HL-60/S4 treated with phorbol 12-myristate 13-acetate at 8.2 ng/mL for 4 days and 3 days (cell line): ENCODE data around the gene APBB2.

ENCODE experiments used
- in situ Hi-C: fragments of 300-500 bp; cut with MboI; formaldehyde crosslinking; loops from 2 replicates; pipeline ENCODE4 v1.15.0; 2022; ENCODE audit warnings: low sequenced_read_pairs

The APBB2 gene

GRCh38 chr4:40991908-40992307, 222.4 kb downstream of the APBB2 start:
- in situ Hi-C loops: no loop called here

DNA sequence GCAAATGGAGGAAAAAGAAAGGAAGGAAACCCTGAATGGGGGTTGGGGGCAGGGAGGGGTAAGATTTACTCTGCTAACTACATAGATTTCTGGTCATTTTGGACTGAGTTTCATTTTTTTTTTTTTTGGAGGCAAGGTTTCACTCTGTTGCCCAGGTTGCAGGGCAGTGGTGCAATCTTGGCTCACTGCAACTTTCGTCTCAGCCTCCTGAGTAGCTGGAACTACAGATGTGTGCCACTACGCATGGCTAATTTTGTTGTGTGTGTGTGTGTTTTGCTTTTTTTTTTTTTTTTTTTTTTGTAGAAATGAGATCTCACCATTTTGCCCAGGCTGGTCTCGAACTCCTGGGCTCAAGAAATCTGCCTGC, 223.5 kb downstream of the APBB2 start:
- in situ Hi-C loops: no loop called here

- in situ Hi-C loops: no loop called here
These were observed 224.0 kb downstream of the APBB2 start for GRCh38 chr4:40990236-40990898.

DNA sequence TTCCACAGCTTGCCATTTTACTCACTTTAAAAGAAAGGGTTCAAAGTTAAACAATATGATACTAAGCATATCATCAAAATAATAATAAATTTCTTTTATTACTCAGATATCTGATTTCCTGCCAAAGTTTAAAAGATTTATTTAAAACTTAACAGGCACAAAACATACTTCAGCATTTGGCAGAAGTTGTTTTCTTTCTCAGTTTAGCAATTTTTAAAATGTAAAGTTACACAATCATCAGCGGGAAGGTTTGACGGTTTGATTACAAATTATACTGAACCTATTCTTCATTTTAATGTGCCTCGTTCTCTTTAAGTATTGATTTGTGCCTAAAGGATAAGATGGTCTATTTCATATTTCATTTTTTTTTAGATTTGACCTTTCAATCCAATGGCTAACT, 227.2 kb downstream of the APBB2 start:
- in situ Hi-C loops: no loop called here

- in situ Hi-C loops: no loop called here
These were observed 228.0 kb downstream of the APBB2 start for GRCh38 chr4:40986375-40986774.

DNA sequence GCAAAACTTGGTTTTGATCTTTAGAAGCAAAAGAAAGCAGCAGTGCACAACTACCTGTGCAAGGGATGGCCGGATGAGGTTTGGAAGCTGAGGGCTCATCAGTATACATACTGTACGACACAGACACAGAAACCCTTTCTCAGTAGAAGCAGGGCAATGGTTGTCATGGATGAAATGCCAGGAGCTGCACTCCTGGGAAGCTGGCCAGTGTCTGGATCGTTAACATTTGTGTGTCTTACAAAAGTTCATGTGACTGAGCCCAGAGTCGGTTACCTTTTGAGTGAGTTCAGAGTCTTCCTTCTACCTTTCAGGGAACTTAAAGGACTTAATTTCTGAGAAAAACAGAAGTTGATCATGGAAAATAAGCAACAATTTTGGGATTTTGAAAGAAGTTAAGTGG, 230.3 kb downstream of the APBB2 start:
- in situ Hi-C loops: no loop called here

DNA sequence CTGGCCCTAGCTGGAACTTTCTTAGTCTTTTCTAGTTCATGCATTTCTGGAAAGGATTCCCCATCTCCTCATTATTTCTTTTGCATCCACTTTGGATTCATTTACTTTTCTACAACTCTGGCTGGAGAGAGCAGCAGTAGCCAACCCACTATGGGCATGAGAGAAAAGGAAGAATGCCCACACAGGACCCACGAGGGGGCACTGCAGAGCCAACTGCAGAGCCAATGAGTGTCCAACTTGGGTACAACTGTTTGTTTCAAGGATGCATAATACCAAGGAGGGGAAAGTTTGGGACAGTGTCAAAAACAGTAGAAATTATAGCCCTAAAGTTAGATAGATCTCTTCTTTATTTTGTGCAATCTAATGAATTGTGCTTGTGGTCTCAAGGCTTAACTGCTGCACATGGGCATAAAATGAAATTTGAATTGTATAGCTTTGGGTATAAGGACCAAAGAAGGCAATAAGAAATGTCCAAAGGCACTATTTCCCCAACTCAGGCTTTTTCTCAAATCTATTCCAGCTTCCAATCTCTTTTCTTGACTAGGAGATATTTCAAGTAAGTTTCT, 233.9 kb downstream of the APBB2 start:
- in situ Hi-C loops: no loop called here

DNA sequence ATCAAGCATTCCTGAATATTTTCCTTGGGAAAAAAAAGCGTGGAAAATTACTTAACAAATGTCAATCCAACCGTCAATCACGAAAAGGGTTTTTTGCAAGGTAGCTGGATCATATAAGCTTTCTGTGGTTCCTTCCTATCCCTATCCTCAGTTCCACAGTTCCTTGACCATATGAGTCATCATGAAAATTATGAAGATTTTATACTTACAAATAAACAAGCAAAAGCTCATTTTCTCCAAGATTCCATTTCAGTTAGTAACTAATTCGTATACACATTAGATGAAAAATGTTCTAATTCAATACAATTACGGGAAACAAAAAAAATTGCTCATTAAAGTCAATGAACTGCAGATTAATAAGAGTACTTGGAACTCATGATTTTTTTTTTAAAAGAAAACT, 235.8 kb downstream of the APBB2 start:
- in situ Hi-C loops: no loop called here

DNA sequence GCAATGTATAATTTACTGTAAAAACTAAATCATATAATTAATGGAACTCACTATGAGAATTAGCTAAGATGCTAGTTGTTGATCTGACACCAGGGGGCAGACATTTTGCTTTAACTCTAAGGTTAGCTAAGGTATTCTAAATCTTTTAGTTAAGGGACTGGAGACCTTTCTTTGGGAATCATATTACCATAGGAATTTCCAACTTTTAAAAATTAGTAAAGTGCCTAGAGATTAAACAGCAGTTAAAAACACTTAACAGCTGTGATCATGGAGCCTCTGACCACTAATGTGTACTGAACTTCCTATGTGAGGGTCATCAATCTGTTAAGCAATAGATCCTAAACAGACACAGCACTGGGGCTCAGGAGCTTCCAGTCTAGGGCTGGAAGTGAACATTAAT, 238.0 kb downstream of the APBB2 start:
- in situ Hi-C loops: no loop called here

GRCh38 chr4:40972722-40973121, 241.6 kb downstream of the APBB2 start:
- in situ Hi-C loops: no loop called here

- in situ Hi-C loops: no loop called here
These were observed 243.0 kb downstream of the APBB2 start for GRCh38 chr4:40971338-40971737.

GRCh38 chr4:40969501-40969900, 244.8 kb downstream of the APBB2 start:
- in situ Hi-C loops: no loop called here

DNA sequence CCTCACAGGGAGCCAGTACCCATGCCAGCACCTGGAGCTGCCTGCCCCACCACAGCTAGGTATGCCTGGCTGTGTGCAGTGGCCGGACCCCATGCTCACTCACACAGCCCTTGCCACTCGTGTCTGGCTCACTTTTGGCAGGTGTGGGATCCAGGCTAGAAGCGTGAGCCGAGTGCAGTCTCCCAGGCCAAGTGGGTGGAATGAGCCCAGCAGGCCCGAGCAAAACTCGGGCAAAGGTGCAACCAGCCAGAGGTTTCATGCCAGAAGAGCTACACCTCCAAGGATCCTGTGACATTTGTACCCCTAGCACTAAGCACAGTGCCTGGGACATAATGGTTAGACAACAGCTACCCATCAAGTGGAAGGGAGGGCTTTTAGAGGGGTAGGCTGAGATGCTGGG, 246.8 kb downstream of the APBB2 start:
- in situ Hi-C loops: no loop called here

DNA sequence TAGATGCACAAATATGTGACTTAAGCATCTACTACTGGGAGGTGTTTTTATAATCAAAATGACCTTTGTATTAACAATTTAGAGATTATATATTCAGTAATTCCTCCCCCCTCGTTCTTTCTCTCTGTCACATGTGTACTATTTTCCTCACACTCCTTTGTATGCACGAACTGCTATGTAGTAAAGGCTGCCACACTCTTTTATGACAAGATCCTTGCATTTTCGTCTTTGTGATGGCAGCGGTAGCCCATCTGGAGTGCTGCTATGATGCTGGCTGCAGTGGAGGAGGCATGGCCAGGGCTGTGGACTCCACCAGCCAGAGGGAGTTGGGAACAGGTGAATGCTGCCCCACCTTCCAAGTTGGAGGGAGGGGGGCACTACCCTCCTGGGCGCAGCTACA, 248.3 kb downstream of the APBB2 start:
- in situ Hi-C loops: no loop called here

DNA sequence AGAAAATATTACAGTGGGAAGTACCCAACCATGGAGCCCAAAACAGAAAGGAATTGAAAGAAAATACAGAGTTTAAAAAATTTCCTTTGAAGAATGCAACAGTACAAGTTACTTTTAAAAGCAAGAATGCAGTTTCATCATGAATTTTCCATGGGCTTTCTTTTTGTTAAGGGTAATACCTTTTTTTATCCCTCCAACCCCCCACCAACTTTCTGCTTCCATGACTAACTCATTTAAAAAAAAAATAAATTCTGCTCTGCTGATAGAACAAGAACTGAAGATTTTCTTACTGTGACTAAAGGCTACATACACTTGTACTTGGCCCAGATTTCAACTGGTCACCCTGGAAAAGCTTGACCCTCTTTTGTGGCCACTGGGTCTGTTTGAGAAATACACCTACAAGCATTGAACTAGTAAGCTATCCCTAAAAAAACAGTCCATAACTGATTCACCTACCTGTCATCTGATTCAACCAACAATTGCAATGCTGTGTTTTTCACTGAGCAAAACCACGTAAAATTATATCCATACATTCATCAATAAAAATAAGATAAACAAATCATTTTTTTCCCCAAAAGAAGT, 250.4 kb downstream of the APBB2 start:
- in situ Hi-C loops: no loop called here

- in situ Hi-C loops: no loop called here
These were observed 251.7 kb downstream of the APBB2 start for GRCh38 chr4:40962551-40963180.

DNA sequence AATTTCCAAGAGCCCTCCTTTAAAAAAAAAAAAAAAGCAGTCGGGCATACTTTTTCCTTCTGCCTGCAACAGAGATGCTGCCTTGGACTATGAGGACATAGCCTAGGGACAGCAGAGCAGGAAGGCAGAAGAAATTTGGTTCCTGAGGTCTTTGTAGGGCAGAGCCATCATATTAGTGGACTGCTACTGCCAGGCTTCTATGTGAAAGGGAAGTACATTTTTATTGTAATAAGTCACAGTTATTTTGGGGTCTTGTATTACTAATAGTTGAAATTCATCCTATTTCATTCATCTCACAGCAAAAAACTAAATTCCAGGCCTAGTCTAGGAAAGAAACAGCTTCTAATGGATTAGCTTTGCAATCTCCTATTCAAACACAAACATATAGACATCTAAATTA, 253.4 kb downstream of the APBB2 start:
- in situ Hi-C loops: no loop called here

GRCh38 chr4:40957281-40957680, 257.1 kb downstream of the APBB2 start:
- in situ Hi-C loops: no loop called here

GRCh38 chr4:40956721-40957255, 257.6 kb downstream of the APBB2 start:
- in situ Hi-C loops: no loop called here

- in situ Hi-C loops: no loop called here
These were observed 260.2 kb downstream of the APBB2 start for GRCh38 chr4:40954088-40954668.

DNA sequence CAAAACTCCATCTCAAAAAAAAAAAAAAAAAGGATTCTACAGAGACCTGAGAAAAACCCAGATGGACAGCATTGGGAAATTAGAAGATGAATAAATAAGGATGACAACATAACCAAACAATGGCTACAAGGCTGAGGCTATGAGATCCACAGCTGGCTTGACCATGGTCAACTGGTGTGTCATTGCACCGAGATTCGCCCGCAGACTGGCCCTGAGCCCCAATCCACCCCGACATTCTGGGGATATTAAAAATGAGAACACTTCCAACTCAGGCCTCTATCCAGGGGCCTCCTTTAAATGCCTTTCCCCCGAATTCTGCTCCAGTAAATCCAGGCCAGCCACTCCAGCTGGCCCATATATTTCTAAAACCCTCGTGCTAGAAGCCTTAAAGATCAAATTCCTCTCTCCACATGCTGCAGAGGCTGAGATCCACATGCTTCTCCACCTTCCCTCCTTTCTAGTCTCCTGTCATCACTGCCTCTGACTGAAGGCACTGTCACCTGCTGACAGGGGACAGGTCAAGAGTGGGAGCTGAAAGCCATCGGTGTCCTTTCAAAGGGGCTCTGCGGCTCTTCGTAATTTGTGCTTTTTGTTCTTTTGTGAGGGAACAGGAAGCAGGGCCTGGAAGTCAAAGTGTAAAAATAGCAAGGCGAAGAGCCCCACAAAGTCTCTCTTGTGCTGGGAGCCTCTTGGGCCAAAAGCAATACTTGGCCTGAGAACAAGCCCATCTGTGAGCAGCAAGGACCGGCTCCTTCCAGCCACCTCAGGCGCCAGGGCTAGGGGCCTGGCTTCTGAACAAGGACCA, 260.9 kb downstream of the APBB2 start:
- in situ Hi-C loops: no loop called here
